ENCODE measurements around the gene CDH23. TPM values are rescaled to one million over a fixed set of nuclear protein-coding genes. Genes with fewer than 3 reads are reported as not detected.

The CDH23 gene
- total RNA-seq, 3 donors from 2014 or later: 1.8 to 3.6 (median 3.0) TPM

GRCh38 chr10:71397296-71398212 lies 834 bp downstream of the CDH23 start:
- Histone ChIP-seq H3K9me3 (no peaks in the 10 kb centered on the region), H3K36me3 (ENCODE audit: low read depth) (no peaks in the 10 kb centered on the region), H3K4me3 (no peak overlapping the region), H3K4me1 (ENCODE audit: low read depth) (peaks cover 10% of the 10 kb centered on the region)
- peak; percentile 9 for ATAC-seq
- intact Hi-C loops (cut with DNase I, micrococcal nuclease): loop anchor here (10.0 kb wide), 1 partner anchor 167 kb away; no protein-coding TSS in a partner anchor
- DNase-seq: no peak
- TF ChIP-seq CTCF (IDR thresholded peaks at IDR 0.05): no peak

GRCh38 chr10:71398976-71399375 lies 2.3 kb downstream of the CDH23 start:
- Histone ChIP-seq H3K36me3 (ENCODE audit: low read depth) (no peaks in the 10 kb centered on the region), H3K9me3 (no peaks in the 10 kb centered on the region), H3K4me1 (ENCODE audit: low read depth) (peaks cover 10% of the 10 kb centered on the region), H3K4me3 (no peak overlapping the region)
- no peak for ATAC-seq
- no peak for TF ChIP-seq CTCF (IDR thresholded peaks at IDR 0.05)
- DNase-seq: no peak
- intact Hi-C loops (cut with DNase I, micrococcal nuclease): loop anchor here (10.0 kb wide), 1 partner anchor 166 kb away; no protein-coding TSS in a partner anchor

GRCh38 chr10:71399946-71400345 lies 3.2 kb downstream of the CDH23 start:
- intact Hi-C loops (cut with DNase I, micrococcal nuclease): loop anchor here (10.0 kb wide), 1 partner anchor 165 kb away; no protein-coding TSS in a partner anchor

GRCh38 chr10:71401056-71401455 lies 4.3 kb downstream of the CDH23 start:
- intact Hi-C loops (cut with DNase I, micrococcal nuclease): no loop called here
- ATAC-seq (no peak), DNase-seq (no peak)
- H3K9me3 ChIP-seq: no peaks in the 10 kb centered on the region
- no peak overlapping the region for H3K4me3 ChIP-seq
- H3K36me3 ChIP-seq (ENCODE audit: low read depth): no peaks in the 10 kb centered on the region
- no peak for TF ChIP-seq CTCF (IDR thresholded peaks at IDR 0.05)
- peaks cover 10% of the 10 kb centered on the region for H3K4me1 ChIP-seq (ENCODE audit: low read depth)

More at GRCh38 chr10:71399946-71400345, 3.2 kb downstream of the CDH23 start:
- H3K4me1 ChIP-seq (ENCODE audit: low read depth): peaks cover 10% of the 10 kb centered on the region
- no peak for DNase-seq
- no peaks in the 10 kb centered on the region for H3K36me3 ChIP-seq (ENCODE audit: low read depth)
- ATAC-seq: no peak
- no peaks in the 10 kb centered on the region for H3K9me3 ChIP-seq
- H3K4me3 ChIP-seq: no peak overlapping the region
- no peak for TF ChIP-seq CTCF (IDR thresholded peaks at IDR 0.05)

- DNase-seq (no peak), ATAC-seq (no peak)
- no peak for TF ChIP-seq CTCF (IDR thresholded peaks at IDR 0.05)
- H3K9me3 ChIP-seq: no peaks in the 10 kb centered on the region
- intact Hi-C loops (cut with DNase I, micrococcal nuclease): no loop called here
- no peaks in the 10 kb centered on the region for H3K36me3 ChIP-seq (ENCODE audit: low read depth)
- peaks cover 10% of the 10 kb centered on the region for H3K4me1 ChIP-seq (ENCODE audit: low read depth)
- no peak overlapping the region for H3K4me3 ChIP-seq
Observed at GRCh38 chr10:71402005-71402404, 5.3 kb downstream of the CDH23 start.
